Activated CD8-positive, alpha-beta memory T cell treated with anti-CD3 and anti-CD28 coated beads for 4 hours (primary cell): Measurements from ENCODE around the gene MTUS2.
"Not testable (repeated sequence)": the region's sequence is repeated elsewhere in the genome, so short reads cannot be mapped to it uniquely, and the experiment has no call there.

Experiments
- DNase-seq, 2 donors: peaks; one replicate each; pipeline ENCODE4 v3.0.0-alpha.2; 2020; ENCODE audit warnings: low read depth in 2 of 2

The MTUS2 gene

GRCh38 chr13:29162638-29163235, 342.6 kb downstream of the MTUS2 start:
- no peak for DNase-seq

GRCh38 chr13:29164116-29164515, 344.0 kb downstream of the MTUS2 start:
- no peak for DNase-seq

GRCh38 chr13:29165216-29165615, 345.1 kb downstream of the MTUS2 start:
- no peak for DNase-seq

GRCh38 chr13:29165840-29166239, 345.7 kb downstream of the MTUS2 start:
- DNase-seq: no peak

GRCh38 chr13:29170436-29171082, 350.4 kb downstream of the MTUS2 start:
- no peak for DNase-seq

GRCh38 chr13:29171244-29171643, 351.1 kb downstream of the MTUS2 start:
- DNase-seq: no peak

- no peak for DNase-seq
Measured at GRCh38 chr13:29174093-29174492, 354.0 kb downstream of the MTUS2 start.

GRCh38 chr13:29175250-29175873, 355.2 kb downstream of the MTUS2 start:
- DNase-seq: no peak

- DNase-seq: no peak
Measured at GRCh38 chr13:29180055-29180454, 359.9 kb downstream of the MTUS2 start.

- DNase-seq: no peak
Measured at GRCh38 chr13:29182216-29182615, 362.1 kb downstream of the MTUS2 start.

GRCh38 chr13:29185926-29186325, 365.8 kb downstream of the MTUS2 start:
- DNase-seq: no peak

- no peak for DNase-seq
Measured at GRCh38 chr13:29187584-29187983, 367.4 kb downstream of the MTUS2 start.

- DNase-seq: no peak
Measured at GRCh38 chr13:29190298-29190697, 370.2 kb downstream of the MTUS2 start.

- DNase-seq: no peak
Measured at GRCh38 chr13:29193083-29193482, 372.9 kb downstream of the MTUS2 start.

GRCh38 chr13:29195456-29195855, 375.3 kb downstream of the MTUS2 start:
- DNase-seq: no peak

GRCh38 chr13:29196409-29197074, 376.4 kb downstream of the MTUS2 start:
- no peak for DNase-seq

- not testable (repeated sequence) for DNase-seq
Measured at GRCh38 chr13:29202753-29203152, 382.6 kb downstream of the MTUS2 start.

GRCh38 chr13:29204651-29205050, 384.5 kb downstream of the MTUS2 start:
- no peak for DNase-seq

- no peak for DNase-seq
Measured at GRCh38 chr13:29210676-29211075, 390.5 kb downstream of the MTUS2 start.

- DNase-seq: not testable (repeated sequence)
Measured at GRCh38 chr13:29211162-29211561, 391.0 kb downstream of the MTUS2 start.

- DNase-seq: no peak
Measured at GRCh38 chr13:29222458-29222857, 402.3 kb downstream of the MTUS2 start.

GRCh38 chr13:29224206-29224605, 404.1 kb downstream of the MTUS2 start:
- DNase-seq: no peak

GRCh38 chr13:29227576-29227975, 407.4 kb downstream of the MTUS2 start:
- DNase-seq: no peak
